Prostate gland (tissue), 2 donors: ENCODE data around the gene NPEPL1.

Source experiments
- CTCF ChIP-seq, 4 experiments: fragments of 200-600 bp in 2 of 4; fragments of 450-650 bp in 2 of 4; sonication (generic) in 2 of 4; IDR thresholded peaks; 1 replicate in 3 of 4; 2 replicates in 1 of 4; pipeline ENCODE4 v1.5.1; 2016 to 2019; ENCODE audit warnings: antibody characterized with exemption in 4 of 4, mild to moderate bottlenecking in 2 of 4, moderate library complexity in 2 of 4
- POLR2A ChIP-seq: fragments of 450-650 bp; IDR thresholded peaks from one replicate; pipeline ENCODE4 v1.6.1; 2016; ENCODE audit warnings: antibody characterized with exemption, mild to moderate bottlenecking
- POLR2AphosphoS5 ChIP-seq: sonication (generic); formaldehyde crosslinking; IDR thresholded peaks from one replicate; pipeline ENCODE4 v1.6.1; 2017; ENCODE audit warnings: antibody characterized with exemption

GRCh38 chr20:58646703-58647102 lies 45.9 kb upstream of the NPEPL1 start:
- TF ChIP-seq CTCF (IDR thresholded peaks at IDR 0.05) (no peak), POLR2AphosphoS5 (no peak), POLR2A (no peak)
